ENCODE results near the gene TRPV6.

DNA sequence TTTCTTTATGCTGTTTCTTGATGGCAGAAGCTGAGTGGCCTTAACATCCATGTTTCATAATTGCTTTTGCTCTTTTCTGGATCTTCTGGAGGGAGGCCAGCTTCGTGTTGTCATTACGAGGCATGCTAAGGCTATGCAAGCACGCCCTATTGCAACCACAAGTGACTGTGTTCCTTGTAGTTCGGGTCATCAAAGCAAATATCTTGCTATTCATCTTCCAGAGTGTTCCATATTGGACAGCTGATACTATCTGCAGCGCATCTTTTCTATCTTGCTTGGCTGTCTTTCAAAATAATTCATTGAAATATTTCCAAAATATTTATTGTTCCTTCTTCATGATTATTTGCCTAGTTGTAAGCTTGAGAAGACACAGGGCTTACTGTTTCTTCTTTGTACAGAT is 25.7 kb downstream of the TRPV6 start:
- no peak for TF ChIP-seq CREB1 (CRISPR knock-in tag; IDR thresholded peaks at IDR 0.05; ENCODE audit: low read depth)
- no peak for TF ChIP-seq REST (IDR thresholded peaks at IDR 0.05; ENCODE audit: unreplicated experiment)
- TF ChIP-seq, protein P1, sequence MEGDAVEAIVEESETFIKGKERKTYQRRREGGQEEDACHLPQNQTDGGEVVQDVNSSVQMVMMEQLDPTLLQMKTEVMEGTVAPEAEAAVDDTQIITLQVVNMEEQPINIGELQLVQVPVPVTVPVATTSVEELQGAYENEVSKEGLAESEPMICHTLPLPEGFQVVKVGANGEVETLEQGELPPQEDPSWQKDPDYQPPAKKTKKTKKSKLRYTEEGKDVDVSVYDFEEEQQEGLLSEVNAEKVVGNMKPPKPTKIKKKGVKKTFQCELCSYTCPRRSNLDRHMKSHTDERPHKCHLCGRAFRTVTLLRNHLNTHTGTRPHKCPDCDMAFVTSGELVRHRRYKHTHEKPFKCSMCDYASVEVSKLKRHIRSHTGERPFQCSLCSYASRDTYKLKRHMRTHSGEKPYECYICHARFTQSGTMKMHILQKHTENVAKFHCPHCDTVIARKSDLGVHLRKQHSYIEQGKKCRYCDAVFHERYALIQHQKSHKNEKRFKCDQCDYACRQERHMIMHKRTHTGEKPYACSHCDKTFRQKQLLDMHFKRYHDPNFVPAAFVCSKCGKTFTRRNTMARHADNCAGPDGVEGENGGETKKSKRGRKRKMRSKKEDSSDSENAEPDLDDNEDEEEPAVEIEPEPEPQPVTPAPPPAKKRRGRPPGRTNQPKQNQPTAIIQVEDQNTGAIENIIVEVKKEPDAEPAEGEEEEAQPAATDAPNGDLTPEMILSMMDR (conservative IDR thresholded peaks at IDR 0.05; ENCODE audit: low read depth in 2 of 2), result no peak
- TF ChIP-seq EZH2 (IDR thresholded peaks at IDR 0.05; ENCODE audit: low read depth, unreplicated experiment), result no peak
- TF ChIP-seq POLR2AphosphoS5 (IDR thresholded peaks at IDR 0.05; ENCODE audit: low read depth), result no peak
- TF ChIP-seq, protein P2, sequence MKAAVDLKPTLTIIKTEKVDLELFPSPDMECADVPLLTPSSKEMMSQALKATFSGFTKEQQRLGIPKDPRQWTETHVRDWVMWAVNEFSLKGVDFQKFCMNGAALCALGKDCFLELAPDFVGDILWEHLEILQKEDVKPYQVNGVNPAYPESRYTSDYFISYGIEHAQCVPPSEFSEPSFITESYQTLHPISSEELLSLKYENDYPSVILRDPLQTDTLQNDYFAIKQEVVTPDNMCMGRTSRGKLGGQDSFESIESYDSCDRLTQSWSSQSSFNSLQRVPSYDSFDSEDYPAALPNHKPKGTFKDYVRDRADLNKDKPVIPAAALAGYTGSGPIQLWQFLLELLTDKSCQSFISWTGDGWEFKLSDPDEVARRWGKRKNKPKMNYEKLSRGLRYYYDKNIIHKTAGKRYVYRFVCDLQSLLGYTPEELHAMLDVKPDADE (IDR thresholded peaks at IDR 0.05), result no peak
- no peak for TF ChIP-seq EZH2phosphoT487 (IDR thresholded peaks at IDR 0.05; ENCODE audit: unreplicated experiment)
- no peak for TF ChIP-seq STAT1 (IDR thresholded peaks at IDR 0.05; ENCODE audit: unreplicated experiment)
- TF ChIP-seq ZNF331 (CRISPR knock-in tag; IDR thresholded peaks at IDR 0.05; ENCODE audit: low read depth), result no peak
- no peak for TF ChIP-seq JUNB (IDR thresholded peaks at IDR 0.05; ENCODE audit: unreplicated experiment)
- TF ChIP-seq ZNF114 (CRISPR knock-in tag; IDR thresholded peaks at IDR 0.05), result no peak
- TF ChIP-seq, protein P3, sequence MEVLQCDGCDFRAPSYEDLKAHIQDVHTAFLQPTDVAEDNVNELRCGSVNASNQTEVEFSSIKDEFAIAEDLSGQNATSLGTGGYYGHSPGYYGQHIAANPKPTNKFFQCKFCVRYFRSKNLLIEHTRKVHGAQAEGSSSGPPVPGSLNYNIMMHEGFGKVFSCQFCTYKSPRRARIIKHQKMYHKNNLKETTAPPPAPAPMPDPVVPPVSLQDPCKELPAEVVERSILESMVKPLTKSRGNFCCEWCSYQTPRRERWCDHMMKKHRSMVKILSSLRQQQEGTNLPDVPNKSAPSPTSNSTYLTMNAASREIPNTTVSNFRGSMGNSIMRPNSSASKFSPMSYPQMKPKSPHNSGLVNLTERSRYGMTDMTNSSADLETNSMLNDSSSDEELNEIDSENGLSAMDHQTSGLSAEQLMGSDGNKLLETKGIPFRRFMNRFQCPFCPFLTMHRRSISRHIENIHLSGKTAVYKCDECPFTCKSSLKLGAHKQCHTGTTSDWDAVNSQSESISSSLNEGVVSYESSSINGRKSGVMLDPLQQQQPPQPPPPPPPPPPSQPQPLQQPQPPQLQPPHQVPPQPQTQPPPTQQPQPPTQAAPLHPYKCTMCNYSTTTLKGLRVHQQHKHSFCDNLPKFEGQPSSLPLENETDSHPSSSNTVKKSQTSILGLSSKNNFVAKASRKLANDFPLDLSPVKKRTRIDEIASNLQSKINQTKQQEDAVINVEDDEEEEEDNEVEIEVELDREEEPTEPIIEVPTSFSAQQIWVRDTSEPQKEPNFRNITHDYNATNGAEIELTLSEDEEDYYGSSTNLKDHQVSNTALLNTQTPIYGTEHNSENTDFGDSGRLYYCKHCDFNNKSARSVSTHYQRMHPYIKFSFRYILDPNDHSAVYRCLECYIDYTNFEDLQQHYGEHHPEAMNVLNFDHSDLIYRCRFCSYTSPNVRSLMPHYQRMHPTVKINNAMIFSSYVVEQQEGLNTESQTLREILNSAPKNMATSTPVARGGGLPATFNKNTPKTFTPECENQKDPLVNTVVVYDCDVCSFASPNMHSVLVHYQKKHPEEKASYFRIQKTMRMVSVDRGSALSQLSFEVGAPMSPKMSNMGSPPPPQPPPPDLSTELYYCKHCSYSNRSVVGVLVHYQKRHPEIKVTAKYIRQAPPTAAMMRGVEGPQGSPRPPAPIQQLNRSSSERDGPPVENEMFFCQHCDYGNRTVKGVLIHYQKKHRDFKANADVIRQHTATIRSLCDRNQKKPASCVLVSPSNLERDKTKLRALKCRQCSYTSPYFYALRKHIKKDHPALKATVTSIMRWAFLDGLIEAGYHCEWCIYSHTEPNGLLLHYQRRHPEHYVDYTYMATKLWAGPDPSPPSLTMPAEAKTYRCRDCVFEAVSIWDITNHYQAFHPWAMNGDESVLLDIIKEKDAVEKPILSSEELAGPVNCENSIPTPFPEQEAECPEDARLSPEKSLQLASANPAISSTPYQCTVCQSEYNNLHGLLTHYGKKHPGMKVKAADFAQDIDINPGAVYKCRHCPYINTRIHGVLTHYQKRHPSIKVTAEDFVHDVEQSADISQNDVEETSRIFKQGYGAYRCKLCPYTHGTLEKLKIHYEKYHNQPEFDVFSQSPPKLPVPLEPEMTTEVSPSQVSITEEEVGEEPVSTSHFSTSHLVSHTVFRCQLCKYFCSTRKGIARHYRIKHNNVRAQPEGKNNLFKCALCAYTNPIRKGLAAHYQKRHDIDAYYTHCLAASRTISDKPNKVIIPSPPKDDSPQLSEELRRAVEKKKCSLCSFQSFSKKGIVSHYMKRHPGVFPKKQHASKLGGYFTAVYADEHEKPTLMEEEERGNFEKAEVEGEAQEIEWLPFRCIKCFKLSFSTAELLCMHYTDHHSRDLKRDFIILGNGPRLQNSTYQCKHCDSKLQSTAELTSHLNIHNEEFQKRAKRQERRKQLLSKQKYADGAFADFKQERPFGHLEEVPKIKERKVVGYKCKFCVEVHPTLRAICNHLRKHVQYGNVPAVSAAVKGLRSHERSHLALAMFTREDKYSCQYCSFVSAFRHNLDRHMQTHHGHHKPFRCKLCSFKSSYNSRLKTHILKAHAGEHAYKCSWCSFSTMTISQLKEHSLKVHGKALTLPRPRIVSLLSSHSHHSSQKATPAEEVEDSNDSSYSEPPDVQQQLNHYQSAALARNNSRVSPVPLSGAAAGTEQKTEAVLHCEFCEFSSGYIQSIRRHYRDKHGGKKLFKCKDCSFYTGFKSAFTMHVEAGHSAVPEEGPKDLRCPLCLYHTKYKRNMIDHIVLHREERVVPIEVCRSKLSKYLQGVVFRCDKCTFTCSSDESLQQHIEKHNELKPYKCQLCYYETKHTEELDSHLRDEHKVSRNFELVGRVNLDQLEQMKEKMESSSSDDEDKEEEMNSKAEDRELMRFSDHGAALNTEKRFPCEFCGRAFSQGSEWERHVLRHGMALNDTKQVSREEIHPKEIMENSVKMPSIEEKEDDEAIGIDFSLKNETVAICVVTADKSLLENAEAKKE (CRISPR knock-in tag; IDR thresholded peaks at IDR 0.05), result no peak

All from GM23338 (cell line).